Endothelial cell of umbilical vein (primary cell): ENCODE measurements around the gene STK32A.

Source experiments
- CTCF ChIP-seq, 2 donors: IDR thresholded peaks; 1 replicate in 1 of 2; 2 replicates in 1 of 2; pipeline ENCODE4 v1.5.1; 2011; ENCODE audit warnings: low read length in 2 of 2, mild to moderate bottlenecking in 2 of 2, moderate library complexity in 2 of 2, control low read depth in 1 of 2, inconsistent platforms in 1 of 2, low read depth in 1 of 2; ENCODE audit not compliant: insufficient read depth in 1 of 2; ENCODE audit errors: extremely low read depth in 1 of 2
- EZH2 ChIP-seq: IDR thresholded peaks from 2 replicates; pipeline ENCODE4 v1.6.1; 2012; ENCODE audit warnings: borderline replicate concordance, low read depth, mild to moderate bottlenecking, moderate library complexity, low read length, inconsistent platforms; ENCODE audit not compliant: severe bottlenecking
- FOS ChIP-seq: IDR thresholded peaks from 2 replicates; pipeline ENCODE4 v1.6.1; 2011; ENCODE audit warnings: mild to moderate bottlenecking, low read length, moderate library complexity, borderline replicate concordance; ENCODE audit not compliant: insufficient read depth
- GATA2 ChIP-seq: IDR thresholded peaks from 2 replicates; pipeline ENCODE4 v1.7.0; 2011; ENCODE audit warnings: low read depth, mild to moderate bottlenecking, moderate library complexity, mixed read lengths, low read length; ENCODE audit not compliant: insufficient read length, insufficient read depth
- JUN ChIP-seq: IDR thresholded peaks from 2 replicates; pipeline ENCODE4 v1.6.1; 2011; ENCODE audit warnings: borderline replicate concordance, low read depth; ENCODE audit not compliant: insufficient read length, insufficient read depth
- MAX ChIP-seq: IDR thresholded peaks from 2 replicates; pipeline ENCODE4 v1.6.1; 2011; ENCODE audit not compliant: insufficient read depth, insufficient read length
- MYC ChIP-seq: IDR thresholded peaks from one replicate; pipeline ENCODE4 v1.6.1; 2011; ENCODE audit warnings: mild to moderate bottlenecking, low read depth, low read length
- POLR2A ChIP-seq: IDR thresholded peaks from 2 replicates; pipeline ENCODE4 v1.6.1; 2012; ENCODE audit warnings: low read depth, mild to moderate bottlenecking, control low read depth, low read length
- POLR2AphosphoS5 ChIP-seq: IDR thresholded peaks from 2 replicates; pipeline ENCODE4 v1.6.1; 2012; ENCODE audit warnings: low read depth, mild to moderate bottlenecking, control low read depth, low read length, moderate library complexity; ENCODE audit not compliant: insufficient read depth

- TF ChIP-seq CTCF (IDR thresholded peaks at IDR 0.05; ENCODE audit: extremely low read depth in 1 of 2, insufficient read depth in 1 of 2, low read depth in 1 of 2, low read length in 2 of 2) (no peak), POLR2AphosphoS5 (no peak), POLR2A (no peak), MAX (no peak), EZH2 (no peak), FOS (no peak), JUN (no peak), MYC (no peak), GATA2 (no peak)
These were observed 93.1 kb downstream of the STK32A start for GRCh38 chr5:147327905-147328304.
